ENCODE data around the gene RPL13. TPM values are rescaled to one million over a fixed set of nuclear protein-coding genes. Genes with fewer than 3 reads are reported as not detected.

The RPL13 gene
- total RNA-seq, 3 donors from 2014 or later (not counting 1 experiment from before 2014, with no cell fraction given), result 1,286 to 1,549 (median 1,294) TPM

- no peak overlapping the region for H3K4me3 Mint-ChIP-seq
- intact Hi-C loops (cut with micrococcal nuclease), result no loop called here
Measured at GRCh38 chr16:89517128-89517527, 43.4 kb upstream of the RPL13 start.

GRCh38 chr16:89519881-89520280 lies 40.6 kb upstream of the RPL13 start:
- intact Hi-C loops (cut with micrococcal nuclease), result no loop called here
- peaks cover 0 to 4% of the 10 kb centered on the region in 2 donors for H3K4me1 Mint-ChIP-seq
- peaks cover 64% of the 10 kb centered on the region for H3K36me3 ChIP-seq (ENCODE audit: control insufficient read depth, insufficient read depth, low read length)
- H3K9me3 ChIP-seq (ENCODE audit: control insufficient read depth, insufficient read depth, low read length), result no peaks in the 10 kb centered on the region
- no peak overlapping the region for H3K4me3 ChIP-seq (ENCODE audit: low read length)
- H3K27ac ChIP-seq (ENCODE audit: low read length), result no peak overlapping the region
- ATAC-seq, result no peak
- no peaks in the 10 kb centered on the region for H3K27me3 Mint-ChIP-seq (ENCODE audit: low read depth in 2 of 2)
- TF ChIP-seq, protein P1, sequence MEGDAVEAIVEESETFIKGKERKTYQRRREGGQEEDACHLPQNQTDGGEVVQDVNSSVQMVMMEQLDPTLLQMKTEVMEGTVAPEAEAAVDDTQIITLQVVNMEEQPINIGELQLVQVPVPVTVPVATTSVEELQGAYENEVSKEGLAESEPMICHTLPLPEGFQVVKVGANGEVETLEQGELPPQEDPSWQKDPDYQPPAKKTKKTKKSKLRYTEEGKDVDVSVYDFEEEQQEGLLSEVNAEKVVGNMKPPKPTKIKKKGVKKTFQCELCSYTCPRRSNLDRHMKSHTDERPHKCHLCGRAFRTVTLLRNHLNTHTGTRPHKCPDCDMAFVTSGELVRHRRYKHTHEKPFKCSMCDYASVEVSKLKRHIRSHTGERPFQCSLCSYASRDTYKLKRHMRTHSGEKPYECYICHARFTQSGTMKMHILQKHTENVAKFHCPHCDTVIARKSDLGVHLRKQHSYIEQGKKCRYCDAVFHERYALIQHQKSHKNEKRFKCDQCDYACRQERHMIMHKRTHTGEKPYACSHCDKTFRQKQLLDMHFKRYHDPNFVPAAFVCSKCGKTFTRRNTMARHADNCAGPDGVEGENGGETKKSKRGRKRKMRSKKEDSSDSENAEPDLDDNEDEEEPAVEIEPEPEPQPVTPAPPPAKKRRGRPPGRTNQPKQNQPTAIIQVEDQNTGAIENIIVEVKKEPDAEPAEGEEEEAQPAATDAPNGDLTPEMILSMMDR (IDR thresholded peaks at IDR 0.05), result no peak
- no peak overlapping the region for H3K4me3 Mint-ChIP-seq
- peaks cover 15% of the 10 kb centered on the region for H3K36me3 Mint-ChIP-seq
- no peak overlapping the region for H3K27ac Mint-ChIP-seq
- no peaks in the 10 kb centered on the region for H3K9me3 Mint-ChIP-seq
- DNase-seq, result no peak
- 92% methylated on average over 15 of the region's 15 CpGs for WGBS (ENCODE audit: insufficient coverage)
- no peaks in the 10 kb centered on the region for H3K27me3 ChIP-seq (ENCODE audit: control insufficient read depth, insufficient read depth, low read length)
- no peaks in the 10 kb centered on the region for H3K4me1 ChIP-seq (ENCODE audit: control insufficient read depth, insufficient read depth, low read length)

More at GRCh38 chr16:89517128-89517527, 43.4 kb upstream of the RPL13 start:
- H3K36me3 Mint-ChIP-seq, result peaks cover 10% of the 10 kb centered on the region
- TF ChIP-seq, protein P1 (IDR thresholded peaks at IDR 0.05), result no peak
- ATAC-seq (no peak), DNase-seq (no peak)
- no peak overlapping the region for H3K27ac Mint-ChIP-seq
- Histone ChIP-seq H3K4me1 (ENCODE audit: control insufficient read depth, insufficient read depth, low read length) (no peaks in the 10 kb centered on the region), H3K4me3 (ENCODE audit: low read length) (no peak overlapping the region), H3K9me3 (ENCODE audit: control insufficient read depth, insufficient read depth, low read length) (no peaks in the 10 kb centered on the region), H3K27me3 (ENCODE audit: control insufficient read depth, insufficient read depth, low read length) (no peaks in the 10 kb centered on the region), H3K27ac (ENCODE audit: low read length) (no peak overlapping the region), H3K36me3 (ENCODE audit: control insufficient read depth, insufficient read depth, low read length) (peaks cover 53% of the 10 kb centered on the region)
- H3K4me1 Mint-ChIP-seq, result peaks cover 0 to 4% of the 10 kb centered on the region in 2 donors
- no peaks in the 10 kb centered on the region for H3K9me3 Mint-ChIP-seq
- 87% methylated on average over 9 of the region's 9 CpGs for WGBS (ENCODE audit: insufficient coverage)
- no peaks in the 10 kb centered on the region for H3K27me3 Mint-ChIP-seq (ENCODE audit: low read depth in 2 of 2)

DNA sequence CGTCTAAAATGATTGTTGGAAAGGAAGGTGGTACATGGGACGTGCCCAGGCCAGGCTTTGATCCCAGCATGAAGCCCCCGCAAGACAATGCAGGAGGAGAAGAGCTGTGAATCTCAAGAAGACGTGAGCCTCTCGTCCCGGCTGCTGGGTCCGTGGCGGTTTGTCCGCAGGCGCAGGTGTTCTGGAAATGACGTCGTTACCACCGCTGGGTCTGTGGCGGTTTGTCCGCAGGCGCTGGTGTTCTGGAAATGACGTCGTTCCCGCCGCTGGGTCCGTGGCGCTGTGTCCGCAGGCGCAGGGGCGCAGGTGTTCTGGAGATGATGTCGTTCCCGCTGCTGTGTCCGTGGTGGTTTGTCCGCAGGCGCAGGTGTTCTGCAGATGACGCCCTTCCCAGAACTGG lies 38.2 kb upstream of the RPL13 start:
- no peak overlapping the region for H3K4me3 Mint-ChIP-seq
- no peaks in the 10 kb centered on the region for H3K9me3 ChIP-seq (ENCODE audit: control insufficient read depth, insufficient read depth, low read length)
- intact Hi-C loops (cut with micrococcal nuclease), result no loop called here
- WGBS (ENCODE audit: insufficient coverage), result 97% methylated on average over 31 of the region's 31 CpGs
- DNase-seq, result no peak
- TF ChIP-seq, protein P1 (IDR thresholded peaks at IDR 0.05), result no peak
- H3K27me3 Mint-ChIP-seq (ENCODE audit: low read depth in 2 of 2), result no peaks in the 10 kb centered on the region
- peaks cover 0 to 4% of the 10 kb centered on the region in 2 donors for H3K4me1 Mint-ChIP-seq
- H3K36me3 Mint-ChIP-seq, result peaks cover 15% of the 10 kb centered on the region
- H3K36me3 ChIP-seq (ENCODE audit: control insufficient read depth, insufficient read depth, low read length), result peaks cover 74% of the 10 kb centered on the region
- no peaks in the 10 kb centered on the region for H3K27me3 ChIP-seq (ENCODE audit: control insufficient read depth, insufficient read depth, low read length)
- H3K9me3 Mint-ChIP-seq, result no peaks in the 10 kb centered on the region
- H3K27ac Mint-ChIP-seq, result no peak overlapping the region
- ATAC-seq, result no peak
- H3K27ac ChIP-seq (ENCODE audit: low read length), result no peak overlapping the region
- peaks cover 4% of the 10 kb centered on the region for H3K4me1 ChIP-seq (ENCODE audit: control insufficient read depth, insufficient read depth, low read length)
- H3K4me3 ChIP-seq (ENCODE audit: low read length), result no peak overlapping the region

GRCh38 chr16:89523680-89524344 lies 36.7 kb upstream of the RPL13 start:
- Histone ChIP-seq H3K36me3 (ENCODE audit: control insufficient read depth, insufficient read depth, low read length) (peaks cover 66% of the 10 kb centered on the region), H3K27me3 (ENCODE audit: control insufficient read depth, insufficient read depth, low read length) (no peaks in the 10 kb centered on the region), H3K4me3 (ENCODE audit: low read length) (no peak overlapping the region), H3K9me3 (ENCODE audit: control insufficient read depth, insufficient read depth, low read length) (no peaks in the 10 kb centered on the region), H3K4me1 (ENCODE audit: control insufficient read depth, insufficient read depth, low read length) (peaks cover 4% of the 10 kb centered on the region), H3K27ac (ENCODE audit: low read length) (no peak overlapping the region)
- WGBS (ENCODE audit: insufficient coverage), result 95% methylated on average over 32 of the region's 32 CpGs
- no peak overlapping the region for H3K27ac Mint-ChIP-seq
- H3K9me3 Mint-ChIP-seq, result no peaks in the 10 kb centered on the region
- no peak overlapping the region for H3K4me3 Mint-ChIP-seq
- TF ChIP-seq, protein P1 (IDR thresholded peaks at IDR 0.05), result no peak
- peaks cover 0 to 4% of the 10 kb centered on the region in 2 donors for H3K4me1 Mint-ChIP-seq
- intact Hi-C loops (cut with micrococcal nuclease), result no loop called here
- H3K27me3 Mint-ChIP-seq (ENCODE audit: low read depth in 2 of 2), result no peaks in the 10 kb centered on the region
- DNase-seq, result no peak
- peaks cover 6% of the 10 kb centered on the region for H3K36me3 Mint-ChIP-seq
- ATAC-seq, result no peak

Measured in natural killer cell (primary cell).